Measurements from ENCODE around the gene OR4F3.
"Not testable (repeated sequence)": the region's sequence is repeated elsewhere in the genome, so short reads cannot be mapped to it uniquely, and the experiment has no call there.

Gene OR4F3

GRCh38 chr5:181366968-181367367, at the start of gene OR4F3:
Gene OR4F3, plus strand, starts transcription at chr5:181367268.
- not testable (repeated sequence) for DNase-seq

Measured in amniotic stem cell (primary cell).